ENCODE data around the gene MBD2. TPM values are rescaled to one million over a fixed set of nuclear protein-coding genes. Genes with fewer than 3 reads are reported as not detected.

Gene MBD2
- 33.2 and 33.9 TPM in 2 replicates for total RNA-seq

GRCh38 chr18:54224379-54225014, at the start of gene MBD2:
Gene MBD2 (minus strand): TSS chr18:54224669. CDS start chr18:54224559, 110 bp downstream.

Other genes with a start within 250 kb of the MBD2 start
- gene POLI, start 44.8 kb upstream of the MBD2 start, total RNA-seq: 8.4 and 9.0 TPM in 2 replicates
- gene STARD6, start 133.2 kb upstream of the MBD2 start, total RNA-seq: not detected in 2 replicates
- 6.9 and 8.0 TPM in 2 replicates for gene C18orf54, start 133.2 kb upstream of the MBD2 start, total RNA-seq